ENCODE data around the gene ZFYVE16.
"Not testable (repeated sequence)": the region's sequence is repeated elsewhere in the genome, so short reads cannot be mapped to it uniquely, and the experiment has no call there.

Gene ZFYVE16

DNA sequence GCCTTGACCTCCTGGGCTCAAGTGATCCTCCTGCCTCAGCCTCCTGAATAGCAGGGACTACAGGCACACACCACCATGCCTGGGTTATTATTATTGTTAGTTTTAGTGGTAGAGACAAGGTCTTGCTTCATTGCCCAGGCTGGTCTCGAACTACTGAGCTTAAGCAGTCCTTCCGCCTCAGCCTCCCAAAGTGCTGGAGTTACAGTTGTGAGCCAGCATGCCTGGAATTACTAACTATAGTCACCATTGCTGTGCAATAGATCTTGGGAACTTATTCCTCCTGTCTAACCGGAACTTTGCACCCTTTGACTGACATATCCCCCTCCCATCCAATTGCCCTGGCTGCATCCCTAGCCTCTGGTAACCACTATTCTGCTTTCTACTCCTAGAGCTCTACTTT lies 83.4 kb downstream of the ZFYVE16 start:
- DNase-seq: no peak

- DNase-seq: no peak
Observed at GRCh38 chr5:80492741-80493140, 84.9 kb downstream of the ZFYVE16 start.

DNA sequence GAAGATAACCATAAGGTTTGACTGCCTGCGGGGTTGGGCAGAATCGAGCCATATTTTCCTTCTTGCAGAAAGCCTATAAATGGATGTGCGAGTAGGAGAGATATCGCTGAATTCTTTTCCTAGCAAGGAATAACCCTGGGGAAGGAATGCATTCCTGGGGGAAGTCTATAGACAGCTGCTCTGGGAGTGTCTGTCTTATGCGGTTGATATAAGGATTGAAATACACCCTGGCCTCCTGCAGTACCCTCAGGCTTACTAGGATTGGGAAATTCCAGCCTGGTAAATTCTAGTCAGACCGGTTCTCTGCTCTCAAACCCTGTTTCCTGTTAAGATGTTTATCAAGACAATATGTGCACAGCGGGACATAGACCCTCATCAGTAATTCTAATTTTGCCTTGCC lies 85.6 kb downstream of the ZFYVE16 start:
- not testable (repeated sequence) for DNase-seq

- no peak for DNase-seq
Observed at GRCh38 chr5:80495891-80496290, 88.0 kb downstream of the ZFYVE16 start.

DNA sequence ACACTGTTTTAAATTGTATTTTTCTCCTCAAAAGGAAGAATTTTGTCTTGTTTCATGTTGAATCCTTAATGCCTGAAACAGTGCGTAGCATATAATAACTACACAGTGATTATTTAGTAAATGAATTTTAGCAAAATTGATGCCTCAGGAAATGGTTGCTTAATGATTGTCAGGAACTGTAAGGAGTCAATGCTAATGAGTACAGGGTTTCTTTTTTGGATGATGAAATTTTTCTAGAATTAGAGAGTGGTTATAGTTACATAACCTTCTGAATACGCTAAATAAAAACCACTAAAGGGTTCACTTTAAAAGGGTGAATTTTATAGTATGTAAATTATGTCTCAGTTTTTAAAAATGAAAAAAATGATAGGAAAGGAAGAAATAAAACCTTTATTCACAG lies 94.9 kb downstream of the ZFYVE16 start:
- no peak for DNase-seq

- no peak for DNase-seq
Observed at GRCh38 chr5:80503641-80504040, 95.8 kb downstream of the ZFYVE16 start.

GRCh38 chr5:80504833-80505232 lies 97.0 kb downstream of the ZFYVE16 start:
- DNase-seq: no peak

DNA sequence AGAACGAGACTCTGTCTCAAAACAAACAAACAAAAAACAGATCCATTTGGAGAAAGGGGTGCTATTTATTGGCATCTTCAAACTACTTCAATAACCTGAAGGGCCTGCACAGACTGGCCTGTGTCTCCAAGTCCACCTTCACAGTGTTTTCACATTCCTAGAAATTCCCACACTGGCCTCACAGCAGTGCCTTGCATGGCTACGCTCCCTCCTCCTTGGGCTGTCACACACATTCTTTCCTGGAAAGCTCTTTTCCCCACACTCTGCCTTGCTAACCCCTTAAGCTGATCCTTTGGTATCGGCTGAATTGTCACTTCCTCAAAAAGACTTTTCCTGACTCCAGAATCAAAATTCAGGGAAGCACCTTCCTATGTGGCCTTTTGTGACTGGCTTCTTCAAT lies 99.8 kb downstream of the ZFYVE16 start:
- no peak for DNase-seq

GRCh38 chr5:80508844-80509243 lies 101.0 kb downstream of the ZFYVE16 start:
- DNase-seq: no peak

DNA sequence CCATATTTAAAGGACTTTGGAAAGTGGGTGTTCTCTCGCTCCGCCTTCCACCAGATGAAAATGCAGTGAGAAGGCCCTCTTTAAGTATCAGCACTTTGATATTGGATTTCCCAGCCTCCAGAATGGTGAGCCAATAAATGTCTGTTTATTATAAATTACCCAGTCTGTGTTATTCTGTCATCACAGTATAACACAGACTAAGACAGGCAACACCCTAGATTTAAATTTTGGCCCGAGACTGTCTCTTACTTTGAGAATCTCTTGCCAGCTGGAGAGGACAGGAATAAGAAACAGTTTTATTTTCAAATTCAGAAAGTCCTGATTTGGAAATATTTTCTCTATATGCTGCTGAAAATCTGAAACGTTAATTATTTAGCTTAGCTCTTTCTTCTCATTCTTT lies 101.5 kb downstream of the ZFYVE16 start:
- DNase-seq: no peak

- no peak for DNase-seq
Observed at GRCh38 chr5:80516826-80517225, 109.0 kb downstream of the ZFYVE16 start.

Data from CD4-positive, alpha-beta T cell treated with Interleukin-6 for 4 hours (primary cell).